Right ventricle myocardium inferior (tissue), 1 donor: Measurements from ENCODE around the gene ARF1. TPM values are rescaled to one million over a fixed set of nuclear protein-coding genes. Genes with fewer than 3 reads are reported as not detected.

Experiments
- ATAC-seq: fragments of 200-7000 bp; cut with Tn5 transposase; one replicate; pipeline ENCODE4 v1.9.1; 2020; ENCODE audit warnings: mild to moderate bottlenecking, moderate library complexity
- DNase-seq: peaks from one replicate; pipeline ENCODE4 v3.0.0; 2021; ENCODE audit errors: missing footprints
- intact Hi-C: fragments of 100-400 bp; cut with DNase I; formaldehyde crosslinking; loops from one replicate; pipeline ENCODE4 v1.11.0; 2022
- total RNA-seq: library from RNA; stranded (reverse); fragmentation: NEBNext Ultra II Directional; extraction: Animal tissue kit (Norgen Biotek cat#: 25700); gene quantifications from one replicate; pipeline ENCODE4 v1.2.1, GENCODE V29; 2021
- donor health status: DM: no; HTN: yes; CAD: no; lungs with severe emphysema.

The ARF1 gene
- total RNA-seq, 1 donor from 2014 or later, result 281 TPM

GRCh38 chr1:228047183-228047466, 35.4 kb upstream of the ARF1 start:
- intact Hi-C loops, result no loop called here
- no peak for ATAC-seq
- DNase-seq, result no peak

- no peak for DNase-seq
- ATAC-seq, result no peak
- intact Hi-C loops, result no loop called here
These were observed 34.4 kb upstream of the ARF1 start for GRCh38 chr1:228048120-228048519.

GRCh38 chr1:228048659-228049298, 33.7 kb upstream of the ARF1 start:
- DNase-seq (no peak), ATAC-seq (no peak)
- intact Hi-C loops, result no loop called here

GRCh38 chr1:228050571-228051231, 31.8 kb upstream of the ARF1 start:
- intact Hi-C loops, result no loop called here
- ATAC-seq (no peak), DNase-seq (peak; percentile 39)

GRCh38 chr1:228058172-228058948, 24.1 kb upstream of the ARF1 start:
- peak; percentile 20 for DNase-seq
- no peak for ATAC-seq
- intact Hi-C loops, result no loop called here

GRCh38 chr1:228058949-228059633, 23.4 kb upstream of the ARF1 start:
- intact Hi-C loops, result no loop called here
- peak; percentile 59 for DNase-seq
- ATAC-seq, result no peak

- peak; percentile 64 for DNase-seq
- no peak for ATAC-seq
- intact Hi-C loops, result no loop called here
These were observed 22.7 kb upstream of the ARF1 start for GRCh38 chr1:228059634-228060457.

GRCh38 chr1:228060458-228061190, 21.9 kb upstream of the ARF1 start:
- DNase-seq (peak; percentile 49), ATAC-seq (no peak)
- intact Hi-C loops, result no loop called here

- intact Hi-C loops, result no loop called here
- peak; percentile 37 for DNase-seq
- no peak for ATAC-seq
These were observed 21.0 kb upstream of the ARF1 start for GRCh38 chr1:228061411-228062084.

- intact Hi-C loops, result no loop called here
- no peak for ATAC-seq
- peak; percentile 53 for DNase-seq
These were observed 20.3 kb upstream of the ARF1 start for GRCh38 chr1:228062085-228062791.

- DNase-seq (peak; percentile 31), ATAC-seq (no peak)
- intact Hi-C loops, result no loop called here
These were observed 19.7 kb upstream of the ARF1 start for GRCh38 chr1:228062812-228063211.

GRCh38 chr1:228063251-228064191, 19.0 kb upstream of the ARF1 start:
- ATAC-seq (no peak), DNase-seq (peak; percentile 58)
- intact Hi-C loops, result no loop called here

GRCh38 chr1:228064296-228064695, 18.2 kb upstream of the ARF1 start:
- peak; percentile 40 for DNase-seq
- intact Hi-C loops, result no loop called here
- no peak for ATAC-seq

GRCh38 chr1:228064741-228065542, 17.6 kb upstream of the ARF1 start:
- DNase-seq, result peak; percentile 50
- no peak for ATAC-seq
- intact Hi-C loops, result no loop called here
